Esophagus (tissue), 2 donors: ENCODE measurements around the gene TJP1. TPM values are rescaled to one million over a fixed set of nuclear protein-coding genes. Genes with fewer than 3 reads are reported as not detected.
"Not testable (repeated sequence)": the region's sequence is repeated elsewhere in the genome, so short reads cannot be mapped to it uniquely, and the experiment has no call there.

Experiments used
- H3K27ac ChIP-seq, 2 donors: one replicate each; pipeline ENCODE4 v1.5.1; 2013; ENCODE audit warnings: low read depth in 2 of 2, mild to moderate bottlenecking in 2 of 2, inconsistent platforms in 1 of 2, low read length in 1 of 2, moderate library complexity in 1 of 2
- H3K27me3 ChIP-seq, 2 donors: one replicate each; pipeline ENCODE4 v1.6.1; 2013; ENCODE audit warnings: low read length in 2 of 2, control low read depth in 1 of 2, mild to moderate bottlenecking in 1 of 2; ENCODE audit not compliant: insufficient read depth in 2 of 2, control insufficient read depth in 1 of 2
- H3K36me3 ChIP-seq, 2 donors: one replicate each; pipeline ENCODE4 v1.6.1; 2013; ENCODE audit warnings: low read length in 1 of 2; ENCODE audit not compliant: control insufficient read depth in 2 of 2, insufficient read depth in 2 of 2
- H3K4me1 ChIP-seq, 2 donors: one replicate each; pipeline ENCODE4 v1.6.1; 2013; ENCODE audit warnings: low read length in 1 of 2; ENCODE audit not compliant: control insufficient read depth in 2 of 2, insufficient read depth in 2 of 2
- H3K4me3 ChIP-seq, 2 donors: one replicate each; pipeline ENCODE4 v1.5.1; 2013; ENCODE audit warnings: low read length in 2 of 2, mild to moderate bottlenecking in 2 of 2, low read depth in 1 of 2, moderate library complexity in 1 of 2
- H3K9me3 ChIP-seq, 2 donors: one replicate each; pipeline ENCODE4 v1.6.1; 2013; ENCODE audit warnings: mild to moderate bottlenecking in 2 of 2, low read depth in 1 of 2, low read length in 1 of 2, moderate library complexity in 1 of 2; ENCODE audit not compliant: control insufficient read depth in 2 of 2, insufficient read depth in 1 of 2
- WGBS, 2 donors: extraction: QIAGEN DNeasy Blood & Tissue Kit; methylation state at CpG; one replicate each; pipeline ENCODE4 v1.1.7; 2013; 5-methylcytosine and 5-hydroxymethylcytosine counted together
- polyA plus RNA-seq, 2 donors: library from polyadenylated mRNA; stranded (reverse); fragments of 200-250 nt; gene quantifications; one replicate each; pipeline ENCODE4 v1.2.3, GENCODE V29; 2013
- donor health status: healthy with polysubstance abuse.
- donor health status: Bipolar disorder and iron deficiency.

TJP1 gene
- polyA plus RNA-seq, 2 donors, result 43.5 to 47.8 TPM

- WGBS, 2 donors, result 94% methylated on average over 4 of the region's 4 CpGs
- H3K9me3 ChIP-seq, result no peaks in the 10 kb centered on the region
Observed at GRCh38 chr15:29682361-29682760, 139.9 kb downstream of the TJP1 start.

GRCh38 chr15:29681946-29682345 is 140.3 kb downstream of the TJP1 start:
- Histone ChIP-seq H3K27ac (no peak overlapping the region), H3K4me1 (peaks cover 0 to 1% of the 10 kb centered on the region in 2 donors), H3K27me3 (no peaks in the 10 kb centered on the region), H3K4me3 (no peak overlapping the region), H3K9me3 (no peaks in the 10 kb centered on the region), H3K36me3 (no peaks in the 10 kb centered on the region)
- 86 to 88% methylated on average over 9 of the region's 9 CpGs for WGBS, 2 donors

More at GRCh38 chr15:29682361-29682760, 139.9 kb downstream of the TJP1 start:
- Histone ChIP-seq H3K27ac (no peak overlapping the region), H3K36me3 (no peaks in the 10 kb centered on the region), H3K4me1 (peaks cover 0 to 2% of the 10 kb centered on the region in 2 donors), H3K27me3 (no peaks in the 10 kb centered on the region), H3K4me3 (no peak overlapping the region)

- Histone ChIP-seq H3K4me1 (peaks cover 0 to 2% of the 10 kb centered on the region in 2 donors), H3K27me3 (no peaks in the 10 kb centered on the region), H3K4me3 (no peak overlapping the region), H3K27ac (no peak overlapping the region), H3K36me3 (no peaks in the 10 kb centered on the region), H3K9me3 (no peaks in the 10 kb centered on the region)
- 90 to 93% methylated on average over 15 of the region's 15 CpGs for WGBS, 2 donors
Observed at GRCh38 chr15:29681166-29681845, 141.0 kb downstream of the TJP1 start.

- no peak overlapping the region for H3K27ac ChIP-seq
- no peaks in the 10 kb centered on the region for H3K36me3 ChIP-seq
- H3K27me3 ChIP-seq, result no peaks in the 10 kb centered on the region
- H3K4me3 ChIP-seq, result no peak overlapping the region
- WGBS, 2 donors, result 68 to 69% methylated on average over 12 of the region's 12 CpGs
- no peaks in the 10 kb centered on the region for H3K9me3 ChIP-seq
- peaks cover 0 to 2% of the 10 kb centered on the region in 2 donors for H3K4me1 ChIP-seq
Observed at GRCh38 chr15:29680465-29681165, 141.7 kb downstream of the TJP1 start.

GRCh38 chr15:29678504-29679034 is 143.7 kb downstream of the TJP1 start:
- H3K36me3 ChIP-seq, result no peaks in the 10 kb centered on the region
- no peaks in the 10 kb centered on the region for H3K9me3 ChIP-seq
- no peaks in the 10 kb centered on the region for H3K27me3 ChIP-seq
- WGBS, 2 donors, result 70 to 84% methylated on average over 4 of the region's 4 CpGs
- peaks cover 0 to 2% of the 10 kb centered on the region in 2 donors for H3K4me1 ChIP-seq
- no peak overlapping the region for H3K27ac ChIP-seq
- H3K4me3 ChIP-seq, result no peak overlapping the region

GRCh38 chr15:29677871-29678461 is 144.3 kb downstream of the TJP1 start:
- H3K36me3 ChIP-seq, result no peaks in the 10 kb centered on the region
- H3K9me3 ChIP-seq, result no peaks in the 10 kb centered on the region
- WGBS, 2 donors, result 68 to 79% methylated on average over 10 of the region's 10 CpGs
- no peak overlapping the region for H3K27ac ChIP-seq
- H3K4me3 ChIP-seq, result no peak overlapping the region
- H3K4me1 ChIP-seq, result peaks cover 0 to 2% of the 10 kb centered on the region in 2 donors
- H3K27me3 ChIP-seq, result no peaks in the 10 kb centered on the region

- Histone ChIP-seq H3K27me3 (no peaks in the 10 kb centered on the region), H3K4me1 (peaks cover 0 to 2% of the 10 kb centered on the region in 2 donors), H3K27ac (no peak overlapping the region), H3K9me3 (no peaks in the 10 kb centered on the region), H3K36me3 (no peaks in the 10 kb centered on the region), H3K4me3 (no peak overlapping the region)
- 67 to 76% methylated on average over 4 of the region's 4 CpGs for WGBS, 2 donors
Observed at GRCh38 chr15:29677455-29677854, 144.8 kb downstream of the TJP1 start.

GRCh38 chr15:29676961-29677402 is 145.3 kb downstream of the TJP1 start:
- H3K36me3 ChIP-seq, result no peaks in the 10 kb centered on the region
- WGBS, 2 donors, result 61 to 62% methylated on average over 8 of the region's 8 CpGs
- H3K4me1 ChIP-seq, result peaks cover 0 to 2% of the 10 kb centered on the region in 2 donors
- H3K27me3 ChIP-seq, result no peaks in the 10 kb centered on the region
- H3K27ac ChIP-seq, result no peak overlapping the region
- H3K9me3 ChIP-seq, result no peaks in the 10 kb centered on the region
- H3K4me3 ChIP-seq, result no peak overlapping the region

- not testable (repeated sequence) for H3K4me3 ChIP-seq
- 85 to 86% methylated on average over 13 of the region's 13 CpGs for WGBS, 2 donors
Observed at GRCh38 chr15:29676374-29676960, 145.8 kb downstream of the TJP1 start.

More at GRCh38 chr15:29676374-29676960, 145.8 kb downstream of the TJP1 start:
- not testable (repeated sequence) for H3K27me3 ChIP-seq, H3K36me3 ChIP-seq, H3K9me3 ChIP-seq, H3K4me1 ChIP-seq, H3K27ac ChIP-seq
